GM12865 (cell line): ENCODE measurements around the gene TTC28.

Experiments
- DNase-seq: peaks from one replicate; pipeline ENCODE4 v3.0.0; 2010; ENCODE audit warnings: low read depth
- H3K4me3 ChIP-seq: 2 replicates; pipeline ENCODE4 v1.5.1; 2011; ENCODE audit warnings: mild to moderate bottlenecking, low read depth, low read length, control low read depth
- TF ChIP-seq, protein P1 (sequence below): IDR thresholded peaks from 2 replicates; pipeline ENCODE4 v1.5.1; 2011; ENCODE audit warnings: low read length, control low read depth, low read depth, inconsistent platforms; ENCODE audit not compliant: insufficient read depth; ENCODE audit errors: missing control alignments

Gene TTC28

GRCh38 chr22:28027453-28028448, 651.9 kb downstream of the TTC28 start:
- no peak overlapping the region for H3K4me3 ChIP-seq
- TF ChIP-seq, protein P1, sequence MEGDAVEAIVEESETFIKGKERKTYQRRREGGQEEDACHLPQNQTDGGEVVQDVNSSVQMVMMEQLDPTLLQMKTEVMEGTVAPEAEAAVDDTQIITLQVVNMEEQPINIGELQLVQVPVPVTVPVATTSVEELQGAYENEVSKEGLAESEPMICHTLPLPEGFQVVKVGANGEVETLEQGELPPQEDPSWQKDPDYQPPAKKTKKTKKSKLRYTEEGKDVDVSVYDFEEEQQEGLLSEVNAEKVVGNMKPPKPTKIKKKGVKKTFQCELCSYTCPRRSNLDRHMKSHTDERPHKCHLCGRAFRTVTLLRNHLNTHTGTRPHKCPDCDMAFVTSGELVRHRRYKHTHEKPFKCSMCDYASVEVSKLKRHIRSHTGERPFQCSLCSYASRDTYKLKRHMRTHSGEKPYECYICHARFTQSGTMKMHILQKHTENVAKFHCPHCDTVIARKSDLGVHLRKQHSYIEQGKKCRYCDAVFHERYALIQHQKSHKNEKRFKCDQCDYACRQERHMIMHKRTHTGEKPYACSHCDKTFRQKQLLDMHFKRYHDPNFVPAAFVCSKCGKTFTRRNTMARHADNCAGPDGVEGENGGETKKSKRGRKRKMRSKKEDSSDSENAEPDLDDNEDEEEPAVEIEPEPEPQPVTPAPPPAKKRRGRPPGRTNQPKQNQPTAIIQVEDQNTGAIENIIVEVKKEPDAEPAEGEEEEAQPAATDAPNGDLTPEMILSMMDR, result no peak
- no peak for DNase-seq

DNA sequence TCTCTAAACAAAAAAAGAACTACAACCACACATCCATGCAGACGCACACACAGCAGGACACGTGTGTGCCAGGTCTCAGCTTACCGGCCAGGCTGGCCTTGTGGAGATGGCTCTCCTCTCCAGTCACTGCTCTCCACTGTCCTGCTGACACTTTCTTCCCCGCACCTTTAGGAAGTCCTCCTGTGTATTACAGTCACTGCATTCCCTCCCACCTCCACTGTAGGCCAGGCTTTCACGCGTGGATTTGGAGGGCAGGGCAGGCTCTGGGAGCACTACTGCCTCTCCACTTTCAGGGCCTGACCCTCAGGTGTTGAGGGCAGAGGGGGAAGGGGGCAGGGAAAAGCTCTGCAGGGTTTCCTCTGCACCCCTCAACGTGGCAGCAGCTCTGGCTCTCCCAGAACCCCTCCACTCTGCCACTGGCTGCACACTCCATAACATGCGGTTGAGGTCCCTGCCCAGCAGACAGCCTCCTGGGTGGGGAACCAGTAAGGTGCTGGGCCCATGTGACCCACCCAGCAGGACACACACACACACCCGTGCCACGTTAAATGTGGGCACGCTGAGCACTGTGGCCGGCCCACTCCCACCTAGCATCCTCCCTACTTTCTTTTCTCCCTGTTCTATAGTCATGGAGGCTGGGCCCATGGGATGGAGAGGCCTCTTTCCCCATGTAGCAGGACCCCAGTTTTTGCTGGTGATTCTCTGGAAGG, 653.6 kb downstream of the TTC28 start:
- TF ChIP-seq, protein P1, result no peak
- H3K4me3 ChIP-seq, result no peak overlapping the region
- DNase-seq, result no peak

GRCh38 chr22:28025333-28025732, 654.3 kb downstream of the TTC28 start:
- no peak for DNase-seq
- TF ChIP-seq, protein P1, result no peak
- H3K4me3 ChIP-seq, result no peak overlapping the region

- no peak for DNase-seq
- no peak overlapping the region for H3K4me3 ChIP-seq
- TF ChIP-seq, protein P1, result no peak
Measured at GRCh38 chr22:28024422-28024888, 655.2 kb downstream of the TTC28 start.

- DNase-seq, result no peak
- H3K4me3 ChIP-seq, result no peak overlapping the region
- TF ChIP-seq, protein P1, result no peak
Measured at GRCh38 chr22:28023774-28024173, 655.9 kb downstream of the TTC28 start.

- DNase-seq, result no peak
- no peak overlapping the region for H3K4me3 ChIP-seq
- TF ChIP-seq, protein P1, result no peak
Measured at GRCh38 chr22:28023036-28023435, 656.6 kb downstream of the TTC28 start.
